CD4-positive, alpha-beta memory T cell (primary cell): ENCODE measurements around the gene NT5C3B. TPM values are rescaled to one million over a fixed set of nuclear protein-coding genes. Genes with fewer than 3 reads are reported as not detected.

Source experiments
- polyA plus RNA-seq, 2 donors: library from polyadenylated mRNA; unstranded; fragments of 300-500 nt; fragmentation: Illumina TruSeq; gene quantifications; one replicate each; pipeline ENCODE4 v1.2.3, GENCODE V29; 2021
- total RNA-seq, 2 experiments: library from RNA; stranded (reverse); gene quantifications; one replicate each; pipeline ENCODE4 v1.2.3, GENCODE V29; 2021

NT5C3B gene
- total and polyA plus RNA-seq, 4 experiments from 2014 or later: 20.9 to 42.1 (median 31.9) TPM

Other genes starting within 250 kb of the NT5C3B start
- gene KRT14, start 249.3 kb downstream of the NT5C3B start, total RNA-seq: not detected
- gene KRT14, start 249.3 kb downstream of the NT5C3B start, polyA plus RNA-seq: not detected
- gene KRT16, start 223.5 kb downstream of the NT5C3B start, total RNA-seq: not detected
- not detected for gene KRT16, start 223.5 kb downstream of the NT5C3B start, polyA plus RNA-seq
- not detected for gene KRT17, start 211.7 kb downstream of the NT5C3B start, total RNA-seq
- not detected for gene KRT17, start 211.7 kb downstream of the NT5C3B start, polyA plus RNA-seq
- 100 to 1,000 TPM; 776 to 839 TPM for gene EIF1, start 147.3 kb downstream of the NT5C3B start, total RNA-seq
- 1,000 to 10,000 TPM; 1,081 to 1,611 TPM for gene EIF1, start 147.3 kb downstream of the NT5C3B start, polyA plus RNA-seq
- gene GAST, start 123.9 kb downstream of the NT5C3B start, total RNA-seq: not detected
- not detected for gene GAST, start 123.9 kb downstream of the NT5C3B start, polyA plus RNA-seq
- gene HAP1, start 101.6 kb downstream of the NT5C3B start, total RNA-seq: under 1 TPM; 0.29 to 0.33 TPM
- gene HAP1, start 101.6 kb downstream of the NT5C3B start, polyA plus RNA-seq: not detected
- under 1 TPM in 1 of 2 experiments, not detected in 1; 0.15 TPM for gene JUP, start 49.5 kb downstream of the NT5C3B start, total RNA-seq
- under 1 TPM in 1 of 2 donors, not detected in 1; 0.69 TPM for gene JUP, start 49.5 kb downstream of the NT5C3B start, polyA plus RNA-seq
- gene P3H4, start 24.3 kb downstream of the NT5C3B start, total RNA-seq: 1 to 10 TPM; 5.9 to 6.8 TPM
- gene P3H4, start 24.3 kb downstream of the NT5C3B start, polyA plus RNA-seq: 1 to 10 TPM; 1.4 to 4.2 TPM
- not detected for gene FKBP10, start 23.2 kb downstream of the NT5C3B start, total RNA-seq
- gene FKBP10, start 23.2 kb downstream of the NT5C3B start, polyA plus RNA-seq: not detected
- gene KLHL10, start 1.6 kb upstream of the NT5C3B start, total RNA-seq: not detected
- gene KLHL10, start 1.6 kb upstream of the NT5C3B start, polyA plus RNA-seq: not detected
- 10 to 100 TPM; 20.6 to 20.8 TPM for gene KLHL11, start 29.2 kb upstream of the NT5C3B start, total RNA-seq
- gene KLHL11, start 29.2 kb upstream of the NT5C3B start, polyA plus RNA-seq: 1 to 10 TPM; 1.0 to 7.6 TPM
- 10 to 100 TPM; 84.4 to 88.5 TPM for gene ACLY, start 82.7 kb upstream of the NT5C3B start, total RNA-seq
- gene ACLY, start 82.7 kb upstream of the NT5C3B start, polyA plus RNA-seq: 10 to 100 TPM; 58.7 to 72.1 TPM
- under 1 TPM in 1 of 2 experiments, not detected in 1; 0.20 TPM for gene ODAD4, start 94.4 kb upstream of the NT5C3B start, total RNA-seq
- under 1 TPM in 1 of 2 donors, not detected in 1; 0.11 TPM for gene ODAD4, start 94.4 kb upstream of the NT5C3B start, polyA plus RNA-seq
- 10 to 100 TPM; 31.0 to 36.9 TPM for gene CNP, start 130.6 kb upstream of the NT5C3B start, total RNA-seq
- gene CNP, start 130.6 kb upstream of the NT5C3B start, polyA plus RNA-seq: 10 to 100 TPM; 23.6 to 35.7 TPM
- 100 to 1,000 TPM; 106 to 112 TPM for gene DNAJC7, start 181.2 kb upstream of the NT5C3B start, total RNA-seq
- gene DNAJC7, start 181.2 kb upstream of the NT5C3B start, polyA plus RNA-seq: 10 to 100 TPM; 45.2 to 67.2 TPM
- 10 to 100 TPM; 19.7 TPM for gene NKIRAS2, start 183.9 kb upstream of the NT5C3B start, total RNA-seq
- gene NKIRAS2, start 183.9 kb upstream of the NT5C3B start, polyA plus RNA-seq: 10 to 100 TPM; 22.0 to 28.8 TPM
- under 1 TPM; 0.76 to 0.97 TPM for gene C17orf113, start 214.4 kb upstream of the NT5C3B start, total RNA-seq
- gene C17orf113, start 214.4 kb upstream of the NT5C3B start, polyA plus RNA-seq: under 1 TPM; 0.39 to 0.53 TPM